K562 (cell line): ENCODE data around the gene CSNK1G3. TPM values are rescaled to one million over a fixed set of nuclear protein-coding genes. Genes with fewer than 3 reads are reported as not detected.
"Not testable (repeated sequence)": the region's sequence is repeated elsewhere in the genome, so short reads cannot be mapped to it uniquely, and the experiment has no call there.

ENCODE experiments used
- ATAC-seq: fragments of 200-7000 bp; cut with Tn5 transposase; 3 replicates; pipeline ENCODE4 v1.9.1; 2020; ENCODE audit warnings: moderate library complexity
- BruUV-seq: library from RNA; stranded (reverse); fragments of 400-500 nt; replicated peaks from 2 replicates; lab custom pipeline; 2021; lab: Mats Ljungman, UMichigan
- CTCF ChIA-PET: fragments of 300-600 bp; formaldehyde crosslinking; extraction: SDS; loops from one replicate; lab custom pipeline; 2021; ENCODE audit warnings: low intra/inter-chr PET ratio; lab: Yijun Ruan, JAX
- POLR2A ChIA-PET: fragments of 300-600, 350-650 bp; sonication (Branson Sonifier 250); formaldehyde crosslinking; extraction: SDS; loops from one replicate; lab custom pipeline; 2021; ENCODE audit warnings: antibody characterized with exemption, inconsistent platforms; lab: Yijun Ruan, JAX
- DNase-seq, 4 experiments: peaks; one replicate each; pipeline versions ENCODE4 v3.0.0 to v3.0.0-alpha.2; 2011 to 2018; ENCODE audit warnings: low spot score in 3 of 4, mixed read lengths in 3 of 4; ENCODE audit errors: extremely low read depth in 1 of 4
- FAIRE-seq: peaks from 2 replicates; lab custom pipeline; 2011; peaks lifted over from hg19 to GRCh38; lab: Jason Lieb, UNC
- H2AFZ ChIP-seq: 2 replicates; pipeline ENCODE4 v1.6.0; 2011; ENCODE audit warnings: low read depth, low read length, control low read depth, inconsistent platforms
- H3K27ac ChIP-seq: fragments of 200-600 bp; 3 replicates; pipeline ENCODE4 v1.8.0; 2011; ENCODE audit warnings: low read depth, mild to moderate bottlenecking, control low read depth, inconsistent platforms, low read length, moderate library complexity, mixed read lengths; ENCODE audit errors: extremely low read depth
- H3K27me3 ChIP-seq, 2 experiments: fragments of 300-600 bp in 1 of 2; 2 replicates in 1 of 2; 3 replicates in 1 of 2; pipeline versions ENCODE4 v1.6.0 to v1.8.0; 2011; ENCODE audit warnings: inconsistent platforms in 2 of 2, low read length in 2 of 2, mild to moderate bottlenecking in 1 of 2, mixed read lengths in 1 of 2, moderate library complexity in 1 of 2; ENCODE audit not compliant: control insufficient read depth in 2 of 2, insufficient read depth in 2 of 2
- H3K36me3 ChIP-seq: fragments of 300-600 bp; 3 replicates; pipeline ENCODE4 v1.8.0; 2011; ENCODE audit warnings: mild to moderate bottlenecking, low read length, inconsistent platforms; ENCODE audit not compliant: control insufficient read depth, insufficient read depth
- H3K4me1 ChIP-seq, 2 experiments: fragments of 200-600 bp in 1 of 2; replicated peaks in 1 of 2; 2 replicates in 1 of 2; 3 replicates in 1 of 2; pipeline versions ENCODE4 v1.5.1 to v1.8.0; 2011; ENCODE audit warnings: inconsistent platforms in 2 of 2, low read length in 2 of 2, mild to moderate bottlenecking in 1 of 2, mixed read lengths in 1 of 2, moderate library complexity in 1 of 2; ENCODE audit not compliant: control insufficient read depth in 2 of 2, insufficient read depth in 2 of 2
- H3K4me2 ChIP-seq: 2 replicates; pipeline ENCODE4 v1.6.1; 2011; ENCODE audit warnings: low read length, control low read depth, inconsistent platforms, mixed read lengths; ENCODE audit not compliant: insufficient read depth
- H3K4me3 ChIP-seq: fragments of 200-600 bp; sonication (generic), shearing (Covaris generic); 2 replicates; pipeline ENCODE4 v1.5.1; 2016; ENCODE audit warnings: control low read depth, inconsistent platforms
- H3K79me2 ChIP-seq: fragments of 200-600 bp; 3 replicates; pipeline ENCODE4 v1.8.0; 2011; ENCODE audit warnings: low read length, inconsistent platforms; ENCODE audit not compliant: control insufficient read depth, insufficient read depth
- H3K9ac ChIP-seq, 2 experiments: 2 replicates each; pipeline versions ENCODE4 v1.6.0 to v1.6.1; 2011; ENCODE audit warnings: low read depth in 2 of 2, low read length in 2 of 2, control low read depth in 1 of 2, inconsistent platforms in 1 of 2, mild to moderate bottlenecking in 1 of 2, mixed read lengths in 1 of 2; ENCODE audit not compliant: insufficient read depth in 1 of 2
- H3K9me1 ChIP-seq: one replicate; pipeline ENCODE4 v1.6.0; 2011; ENCODE audit warnings: inconsistent platforms, mild to moderate bottlenecking, low read length, moderate library complexity; ENCODE audit not compliant: control insufficient read depth, insufficient read depth
- H3K9me3 ChIP-seq: replicated peaks from 2 replicates; pipeline ENCODE4 v1.5.1; 2011; ENCODE audit warnings: low read depth, low read length, inconsistent platforms; ENCODE audit not compliant: control insufficient read depth, insufficient read depth
- H4K20me1 ChIP-seq: replicated peaks from 2 replicates; pipeline ENCODE4 v1.6.1; 2011; ENCODE audit warnings: low read length, inconsistent platforms, mixed read lengths; ENCODE audit not compliant: control insufficient read depth, insufficient read depth
- ARID1B ChIP-seq: fragments of 450-650 bp; IDR thresholded peaks from 2 replicates; pipeline ENCODE4 v1.6.1; 2016; ENCODE audit warnings: antibody characterized with exemption, mild to moderate bottlenecking, inconsistent platforms
- CTCF ChIP-seq, 3 experiments: IDR thresholded peaks in 2 of 3; conservative IDR thresholded peaks in 1 of 3; 2 replicates each; pipeline ENCODE4 v1.5.1; 2011 to 2012; ENCODE audit warnings: low read length in 3 of 3, mild to moderate bottlenecking in 3 of 3, control low read depth in 2 of 3, improper control_type of control experiment in 1 of 3, inconsistent platforms in 1 of 3, low read depth in 1 of 3, mixed read lengths in 1 of 3, moderate library complexity in 1 of 3; ENCODE audit not compliant: insufficient read depth in 2 of 3
- E2F8 ChIP-seq: fragments of 450-650 bp; IDR thresholded peaks from 2 replicates; pipeline ENCODE4 v1.7.1; 2018; ENCODE audit warnings: mild to moderate bottlenecking, low read depth; ENCODE audit not compliant: partially characterized antibody
- ELF1 ChIP-seq: fragments of 200-800 bp; sonication (Bioruptor generic); IDR thresholded peaks from 2 replicates; pipeline ENCODE4 v1.6.1; 2016; ENCODE audit warnings: missing genetic modification characterization, missing compliant biosample characterization
- ELF4 ChIP-seq: fragments of 450-650 bp; formaldehyde crosslinking; IDR thresholded peaks from 2 replicates; pipeline ENCODE4 v1.4.0; 2022; ENCODE audit warnings: missing genetic modification characterization
- HNRNPL ChIP-seq: fragments of 200-400 bp; formaldehyde crosslinking; IDR thresholded peaks from 2 replicates; pipeline ENCODE4 v1.6.1; 2017; ENCODE audit warnings: low read depth, mild to moderate bottlenecking, low read length
- MEF2A ChIP-seq: IDR thresholded peaks from 2 replicates; pipeline ENCODE4 v1.6.1; 2011; ENCODE audit warnings: low read depth, mild to moderate bottlenecking, low read length, moderate library complexity; ENCODE audit not compliant: control insufficient read depth
- PHF8 ChIP-seq: fragments of 200-600 bp; sonication (generic); IDR thresholded peaks from 2 replicates; pipeline ENCODE4 v1.6.1; 2012; ENCODE audit warnings: mixed run types, mild to moderate bottlenecking, inconsistent platforms, low read length, moderate library complexity, borderline replicate concordance
- RAD21 ChIP-seq, 2 experiments: fragments of 250-450 bp in 1 of 2; fragments of 450-650 bp in 1 of 2; sonication (Bioruptor Pico) in 1 of 2; formaldehyde crosslinking in 1 of 2; IDR thresholded peaks in 1 of 2; conservative IDR thresholded peaks in 1 of 2; 2 replicates each; pipeline versions ENCODE4 v1.4.0 to v1.8.0; 2020 to 2022; ENCODE audit warnings: mild to moderate bottlenecking in 2 of 2, moderate library complexity in 1 of 2
- ZNF444 ChIP-seq: fragments of 250-450 bp; sonication (Bioruptor Pico); IDR thresholded peaks from 2 replicates; pipeline ENCODE4 v1.4.0; 2020; ENCODE audit warnings: mild to moderate bottlenecking, moderate library complexity
- WGBS: fragments of 100-300 bp; shearing (Covaris generic); methylation state at CpG from one replicate; pipeline ENCODE4 v1.1.6; 2016; ENCODE audit warnings: low coverage, mixed read lengths; ENCODE audit not compliant: insufficient coverage; ENCODE audit errors: missing lambda C conversion rate; 5-methylcytosine and 5-hydroxymethylcytosine counted together
- in situ Hi-C: fragments of 300-500 bp; cut with MboI; formaldehyde crosslinking; loops from 4 replicates; pipeline ENCODE4 v1.15.0; 2018; ENCODE audit warnings: inconsistent platforms, mixed read lengths
- intact Hi-C: fragments of 100-400 bp; cut with micrococcal nuclease; formaldehyde crosslinking; loops from 2 replicates; pipeline ENCODE4 v1.14.2; 2022
- polyA plus RNA-seq, 8 experiments: library from polyadenylated mRNA; depleted of rRNA in 4 of 8; stranded (reverse) in 5 of 8; unstranded in 3 of 8; fragments of >200 nt; fragmentation: Nextera tagmentation in 2 of 8; fragmentation: Illumina TruSeq in 1 of 8; extraction: Ambion mirVana in 2 of 8; extraction: Trizol in 1 of 8; gene quantifications; 2 replicates each; pipeline versions ENCODE4 v1.2.1 to v1.2.3, GENCODE V29; 2011 to 2014; ENCODE audit warnings: inconsistent platforms in 1 of 8, missing spikeins in 1 of 8
- total RNA-seq, 7 experiments: library from RNA; depleted of rRNA in 6 of 7; stranded (reverse); fragments of >200 nt in 6 of 7; fragmentation: Illumina TruSeq in 2 of 7; extraction: Trizol in 2 of 7; gene quantifications; 2 replicates each; pipeline versions ENCODE4 v1.2.1 to v1.2.3, GENCODE V29; 2011 to 2021; ENCODE audit warnings: low replicate concordance in 1 of 7

The CSNK1G3 gene
- total and polyA plus RNA-seq, 9 of the 15 experiments (the other 6 are each of a cell fraction or from before 2014, with no cell fraction given) = 8.3 to 27.6 (median 16.5) TPM

GRCh38 chr5:123636006-123636405 lies 124.0 kb downstream of the CSNK1G3 start (continued):
- TF ChIP-seq E2F8 (no peak), HNRNPL (no peak), ZNF444 (CRISPR knock-in tag) (no peak), PHF8 (no peak), MEF2A (no peak), ARID1B (no peak), ELF1 (tag) (no peak), ELF4 (CRISPR knock-in tag) (no peak)

GRCh38 chr5:123637028-123637427 lies 125.1 kb downstream of the CSNK1G3 start:
- ATAC-seq, H3K4me1 ChIP-seq, H4K20me1 ChIP-seq, H3K79me2 ChIP-seq, H3K27ac ChIP-seq, H3K4me3 ChIP-seq, in situ Hi-C loops, CTCF ChIA-PET, H2AFZ ChIP-seq, H3K9me3 ChIP-seq, FAIRE-seq, intact Hi-C loops, BruUV-seq, H3K9ac ChIP-seq, POLR2A ChIA-PET, H3K9me1 ChIP-seq, H3K36me3 ChIP-seq, H3K4me2 ChIP-seq: not testable (repeated sequence)
- peak in 1 of 4 experiments; percentile 11 for DNase-seq
- 0% methylated on average over 9 of the region's 10 CpGs for WGBS
- H3K27me3 ChIP-seq = peaks cover 0 to 11% of the 10 kb centered on the region in 2 experiments; a peak in 2 of 5 replicates
- TF ChIP-seq RAD21 (CRISPR knock-in tag; conservative IDR thresholded peaks at IDR 0.05 in 1 of 2, IDR thresholded peaks at IDR 0.05 in 1 of 2) = peak in 1 of 2 experiments; percentile 32; a peak in 1 of 4 replicates
- TF ChIP-seq CTCF (IDR thresholded peaks at IDR 0.05 in 2 of 3, conservative IDR thresholded peaks at IDR 0.05 in 1 of 3; ENCODE audit: insufficient read depth in 2 of 3, low read depth in 1 of 3, low read length in 3 of 3) = peak in 1 of 3 experiments; percentile 3; a peak in 1 of 6 replicates
